Midbrain (tissue), 1 donor: ENCODE results near the gene TMC1.
"Not testable (repeated sequence)": the region's sequence is repeated elsewhere in the genome, so short reads cannot be mapped to it uniquely, and the experiment has no call there.

ENCODE experiments used
- DNase-seq: peaks from one replicate; lab custom pipeline; 2025; lab: John Stamatoyannopoulos, UW

Gene TMC1

DNA sequence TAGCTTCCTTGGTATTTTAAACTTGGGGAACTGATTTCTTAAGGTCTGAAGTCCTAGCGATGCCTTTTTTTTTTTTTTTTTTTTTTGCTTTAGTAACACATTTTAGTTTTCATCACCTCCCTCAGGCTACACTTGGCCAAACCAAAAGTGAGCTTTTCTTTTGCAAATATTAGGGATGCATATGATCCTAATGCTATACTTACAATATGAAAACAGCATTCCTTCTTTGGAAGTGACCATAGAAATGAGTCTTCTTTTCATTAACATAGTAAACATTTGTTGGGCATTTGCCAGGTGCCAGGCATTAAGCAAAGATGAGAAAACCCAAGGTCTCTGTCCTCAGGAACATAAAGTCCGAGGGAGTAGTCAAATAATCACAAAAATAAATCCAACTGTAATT lies 241.6 kb downstream of the TMC1 start:
- DNase-seq: no peak

DNA sequence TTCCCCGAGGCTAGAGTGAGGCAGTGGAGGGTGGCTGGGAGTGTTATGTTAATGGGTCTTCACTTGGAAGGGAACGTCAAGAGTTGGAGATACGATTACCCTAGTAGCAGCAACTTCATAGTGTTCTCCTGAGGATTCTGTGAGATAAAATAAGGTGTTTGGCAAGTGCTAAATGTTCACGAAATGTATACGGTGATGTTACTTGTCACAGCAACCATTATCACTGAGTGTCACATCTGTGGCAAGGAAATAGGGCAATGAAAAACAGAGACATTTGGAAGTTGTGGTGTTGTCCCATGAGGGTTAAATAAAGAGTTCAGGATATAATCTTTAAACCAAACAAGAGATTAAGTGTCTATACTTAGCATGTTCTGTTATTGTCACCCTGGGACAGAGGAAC lies 248.1 kb downstream of the TMC1 start:
- no peak for DNase-seq

GRCh38 chr9:72772661-72773060 lies 251.3 kb downstream of the TMC1 start:
- DNase-seq: no peak

DNA sequence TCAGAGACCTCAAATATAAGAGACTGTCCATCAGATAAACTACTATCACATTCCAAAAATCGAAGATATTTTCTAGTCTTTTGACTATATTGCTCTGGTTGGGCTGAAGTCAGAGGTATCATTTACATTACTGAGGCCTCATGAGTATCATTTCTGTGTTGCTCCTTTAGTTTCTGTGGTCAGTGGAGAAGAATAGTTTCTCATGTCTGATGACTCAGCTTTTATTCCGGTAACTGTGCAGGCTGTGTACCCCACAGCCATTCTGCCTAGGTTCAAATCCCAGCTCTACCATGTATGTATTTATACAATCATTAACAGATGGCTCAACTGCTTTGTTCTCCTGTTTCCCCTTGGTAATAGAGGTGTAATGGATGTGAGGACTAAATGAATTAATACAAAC lies 252.2 kb downstream of the TMC1 start:
- DNase-seq: no peak

GRCh38 chr9:72775570-72775969 lies 254.2 kb downstream of the TMC1 start:
- no peak for DNase-seq

- no peak for DNase-seq
Observed at GRCh38 chr9:72779614-72780013, 258.2 kb downstream of the TMC1 start.

- no peak for DNase-seq
Observed at GRCh38 chr9:72786948-72787347, 265.5 kb downstream of the TMC1 start.

DNA sequence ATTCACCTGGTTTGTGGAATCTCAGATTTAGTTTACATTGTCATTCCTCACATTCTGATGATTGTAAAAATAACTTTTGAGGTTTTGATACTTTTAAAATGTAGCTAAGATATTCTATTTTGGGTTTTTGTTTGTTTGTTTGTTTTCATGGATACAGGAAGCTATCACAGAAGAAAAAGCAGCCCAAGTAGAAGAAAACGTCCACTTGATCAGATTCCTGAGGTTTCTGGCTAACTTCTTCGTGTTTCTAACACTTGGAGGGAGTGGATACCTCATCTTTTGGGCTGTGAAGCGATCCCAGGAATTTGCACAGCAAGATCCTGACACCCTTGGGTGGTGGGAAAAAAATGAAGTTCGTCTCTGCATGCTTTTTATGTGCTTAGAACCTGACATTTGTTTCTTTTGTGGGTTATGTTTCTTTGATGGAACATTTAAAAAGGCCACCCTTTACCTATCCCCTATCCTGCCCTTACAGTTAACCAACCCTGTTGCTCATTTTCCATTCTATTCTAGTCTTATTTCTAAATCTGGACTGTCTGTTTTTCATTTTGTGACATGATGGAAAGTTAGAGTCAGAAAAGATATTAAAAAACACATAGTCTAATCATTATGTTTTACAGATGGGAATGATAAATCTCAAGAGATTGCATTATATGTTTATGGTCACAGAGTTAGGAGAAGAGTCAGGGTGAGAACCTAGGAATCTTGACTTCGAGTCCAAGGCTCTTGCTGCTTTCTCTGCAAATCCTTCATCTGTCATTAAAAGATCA lies 267.7 kb downstream of the TMC1 start:
- DNase-seq: no peak

- DNase-seq: no peak
Observed at GRCh38 chr9:72789885-72790284, 268.5 kb downstream of the TMC1 start.

- DNase-seq: no peak
Observed at GRCh38 chr9:72790989-72791388, 269.6 kb downstream of the TMC1 start.

DNA sequence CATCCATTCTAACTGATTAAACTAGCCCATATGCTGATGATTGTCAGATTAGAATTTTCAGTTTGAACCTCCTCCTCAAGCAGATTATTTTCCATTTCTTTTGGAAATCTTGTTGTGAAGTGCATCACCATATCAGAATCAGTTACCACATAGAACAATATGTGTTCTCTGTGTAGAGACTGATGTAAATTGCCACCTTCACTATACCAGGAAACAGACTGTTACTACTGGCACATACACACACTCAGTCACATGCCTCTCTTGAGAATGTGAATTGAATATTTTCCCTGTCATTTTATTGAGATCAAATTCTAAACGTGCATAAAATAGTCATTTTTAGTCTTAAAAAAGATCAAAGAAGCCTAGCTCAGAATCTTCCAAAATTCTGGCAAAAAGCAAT lies 270.0 kb downstream of the TMC1 start:
- DNase-seq: no peak

DNA sequence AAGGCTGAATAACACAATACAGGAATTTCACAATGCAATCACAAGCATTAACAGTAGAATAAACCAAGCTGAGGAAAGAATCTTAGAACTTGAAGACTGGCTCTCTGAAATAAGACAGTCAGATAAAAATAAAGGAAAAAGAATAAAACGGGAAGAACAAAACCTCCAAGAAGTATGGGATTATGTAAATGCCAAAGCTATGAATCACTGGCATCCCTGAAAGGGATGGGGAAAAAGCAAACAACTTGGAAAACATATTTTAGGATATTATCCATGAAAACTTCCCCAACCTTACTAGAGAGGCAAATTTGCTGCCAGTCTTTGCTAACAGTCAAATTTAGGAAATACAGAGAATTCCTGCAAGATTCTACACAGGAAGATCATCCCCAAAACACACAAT lies 273.5 kb downstream of the TMC1 start:
- DNase-seq: no peak

GRCh38 chr9:72800328-72800994 lies 279.1 kb downstream of the TMC1 start:
- no peak for DNase-seq

GRCh38 chr9:72805238-72805637 lies 283.8 kb downstream of the TMC1 start:
- no peak for DNase-seq

- not testable (repeated sequence) for DNase-seq
Observed at GRCh38 chr9:72806313-72806809, 285.0 kb downstream of the TMC1 start.

DNA sequence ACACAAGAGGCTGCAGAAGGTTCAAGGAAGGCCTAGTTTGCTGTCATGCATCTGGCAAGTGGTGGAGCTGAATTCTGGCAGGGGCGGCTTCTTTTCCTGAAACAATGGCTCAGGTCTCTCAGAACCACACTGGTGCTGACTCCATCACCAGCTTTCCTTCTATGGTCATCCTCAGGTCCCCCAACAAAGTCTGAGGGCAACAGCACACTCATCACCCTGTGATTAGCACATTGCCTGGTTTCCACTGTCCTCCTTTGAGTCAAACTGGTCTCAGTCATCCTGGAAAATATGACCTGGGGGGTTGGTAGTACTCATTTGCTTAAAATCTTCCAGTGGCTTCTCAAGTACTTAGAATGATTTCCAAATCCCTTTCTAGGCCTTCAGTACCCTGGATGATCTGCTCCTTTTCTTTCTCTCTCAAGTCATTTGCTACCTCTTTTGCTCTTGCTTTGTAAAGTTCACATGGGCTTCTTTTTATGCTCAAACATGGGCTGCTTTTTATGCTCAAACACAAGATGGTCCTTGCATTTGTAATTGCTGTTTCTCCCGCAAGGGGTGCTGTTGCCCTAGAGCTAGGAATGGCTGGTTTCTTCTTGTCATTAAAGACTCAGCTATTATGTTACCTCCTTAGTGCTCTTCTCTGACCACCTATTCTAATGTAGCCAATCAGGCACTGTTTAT lies 286.5 kb downstream of the TMC1 start:
- DNase-seq: no peak

DNA sequence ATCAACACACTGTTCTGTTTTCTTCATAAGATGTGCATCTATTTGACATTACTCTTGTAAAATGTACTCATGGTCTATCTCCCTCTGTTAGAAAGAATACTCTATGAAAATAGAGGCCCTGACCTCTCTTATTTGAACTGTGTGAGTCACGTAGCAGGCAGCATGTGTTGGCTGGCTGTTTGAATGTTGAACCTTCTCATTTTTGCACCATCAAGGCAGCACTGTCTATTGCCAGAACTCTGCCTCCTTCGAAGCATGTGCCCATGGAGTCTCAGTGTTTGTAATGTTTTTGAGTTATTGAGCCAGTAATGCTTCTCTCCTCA lies 287.0 kb downstream of the TMC1 start:
- DNase-seq: no peak

- DNase-seq: no peak
Observed at GRCh38 chr9:72809586-72809985, 288.2 kb downstream of the TMC1 start.

DNA sequence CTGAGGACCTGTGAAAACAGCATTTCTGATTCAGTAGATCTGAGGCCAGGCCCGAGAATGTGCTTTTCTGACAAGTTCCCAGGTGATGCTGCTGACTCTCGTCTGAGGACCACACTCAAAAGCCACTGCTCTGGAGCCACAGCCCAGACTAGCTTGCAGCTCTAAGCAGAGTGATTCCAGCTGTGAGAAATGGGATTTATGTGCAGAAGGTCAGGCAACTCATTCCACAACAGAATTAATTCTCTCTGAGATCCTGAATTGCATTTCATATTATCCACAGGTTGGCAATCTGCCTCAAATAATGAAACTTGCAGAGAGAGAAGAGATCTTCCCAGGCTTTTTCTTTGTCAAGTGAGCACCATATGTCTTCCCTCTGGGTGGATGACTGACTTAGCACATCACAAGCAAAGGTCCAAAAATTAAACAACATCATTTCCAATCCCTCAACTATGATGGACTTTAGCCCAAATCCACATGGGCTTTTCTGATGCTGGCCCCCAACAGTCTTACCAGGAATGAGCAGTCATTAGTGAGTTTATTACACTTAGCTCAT lies 291.2 kb downstream of the TMC1 start:
- DNase-seq: no peak

GRCh38 chr9:72813544-72813943 lies 292.1 kb downstream of the TMC1 start:
- DNase-seq: no peak

GRCh38 chr9:72814083-72814597 lies 292.7 kb downstream of the TMC1 start:
- DNase-seq: no peak

DNA sequence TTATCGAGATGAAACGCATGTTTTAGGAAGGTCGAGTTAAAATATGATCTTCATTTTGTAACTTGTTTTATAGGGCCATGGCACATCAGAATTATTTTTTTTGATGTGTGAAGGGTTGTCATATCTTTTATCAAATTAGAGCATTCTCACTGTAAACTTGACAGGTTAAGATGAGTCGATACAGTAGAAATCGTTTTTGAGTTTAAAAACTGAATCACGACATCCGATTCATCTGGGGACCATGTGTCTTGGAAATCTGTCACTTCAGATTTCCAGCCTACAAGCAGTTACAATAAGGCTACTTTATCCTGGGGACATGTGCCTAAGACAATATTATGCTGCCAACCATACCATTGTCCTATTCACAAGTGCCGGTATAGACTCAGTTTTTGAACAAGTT lies 295.3 kb downstream of the TMC1 start:
- no peak for DNase-seq

- no peak for DNase-seq
Observed at GRCh38 chr9:72817413-72817812, 296.0 kb downstream of the TMC1 start.
